ENCODE measurements around the gene KCTD11. TPM values are rescaled to one million over a fixed set of nuclear protein-coding genes. Genes with fewer than 3 reads are reported as not detected.

The KCTD11 gene
- total and polyA plus RNA-seq, 2 of the 13 experiments (the other 11 are each of a cell fraction or from before 2014, with no cell fraction given) = 1.6 to 2.6 TPM

- H3K4me1 ChIP-seq (ENCODE audit: insufficient read depth, low read length) = peaks cover 21% of the 10 kb centered on the region
- H3K9me3 ChIP-seq (ENCODE audit: low read length) = peaks cover 4% of the 10 kb centered on the region; the same call in 1 of the 2 replicates
- TF ChIP-seq AGO2 (optimal IDR thresholded peaks at IDR 0.05; ENCODE audit: low read depth, low read length) (peak; percentile 28), EED (CRISPR knock-in tag; IDR thresholded peaks at IDR 0.05) (no peak)
- peaks cover 0 to 7% of the 10 kb centered on the region in 2 experiments; a peak in 1 of 5 replicates for H3K27me3 ChIP-seq (ENCODE audit: control insufficient read depth in 1 of 2, insufficient read depth in 2 of 2, low read length in 2 of 2)
- in situ Hi-C loops (cut with HindIII; ENCODE audit: extremely low pct_ligation_motif_present, low pct_unique_long_range_greater_than_20kb) (no loop called here), intact Hi-C loops (cut with micrococcal nuclease; ENCODE audit: unreplicated experiment) (no loop called here)
- no peak overlapping the region for H3K27ac ChIP-seq (ENCODE audit: extremely low read length, insufficient read depth, low read length)
- no peaks in the 10 kb centered on the region for H3K79me2 ChIP-seq (ENCODE audit: insufficient read depth, low read length)
- FAIRE-seq (no peak), ATAC-seq (no peak), DNase-seq (ENCODE audit: low spot score) (no peak)
- no peak overlapping the region for H3K4me3 ChIP-seq (replicated peaks in 1 of 3; ENCODE audit: insufficient read depth in 1 of 3, low read depth in 2 of 3, low read length in 3 of 3)
- no peak overlapping the region for H2AFZ ChIP-seq (ENCODE audit: low read length)
- CTCF ChIA-PET (ENCODE audit: low intra/inter-chr PET ratio, low total read pairs) = no interaction called here
- H4K20me1 ChIP-seq (ENCODE audit: insufficient read depth, low read length) = no peaks in the 10 kb centered on the region
- 100% methylated on average over 10 of the region's 11 CpGs for WGBS (ENCODE audit: low lambda C conversion rate)
- POLR2A ChIA-PET = interaction anchor here (1.6 kb wide), 1 partner anchor 21 kb away, joined by 4 read pairs; the partner anchor contains the start of gene TMEM256
- BruUV-seq (replicated peaks) = no TSS peak
- H3K9ac ChIP-seq (ENCODE audit: insufficient read depth, low read depth, low read length) = no peak overlapping the region
- H3K36me3 ChIP-seq (replicated peaks in 1 of 2; ENCODE audit: control insufficient read depth in 1 of 2, insufficient read depth in 2 of 2, low read length in 2 of 2) = no peaks in the 10 kb centered on the region
- no peak overlapping the region for H3K4me2 ChIP-seq (ENCODE audit: low read depth, low read length)
These were observed 31.4 kb downstream of the KCTD11 start for GRCh38 chr17:7383371-7383741.

DNA sequence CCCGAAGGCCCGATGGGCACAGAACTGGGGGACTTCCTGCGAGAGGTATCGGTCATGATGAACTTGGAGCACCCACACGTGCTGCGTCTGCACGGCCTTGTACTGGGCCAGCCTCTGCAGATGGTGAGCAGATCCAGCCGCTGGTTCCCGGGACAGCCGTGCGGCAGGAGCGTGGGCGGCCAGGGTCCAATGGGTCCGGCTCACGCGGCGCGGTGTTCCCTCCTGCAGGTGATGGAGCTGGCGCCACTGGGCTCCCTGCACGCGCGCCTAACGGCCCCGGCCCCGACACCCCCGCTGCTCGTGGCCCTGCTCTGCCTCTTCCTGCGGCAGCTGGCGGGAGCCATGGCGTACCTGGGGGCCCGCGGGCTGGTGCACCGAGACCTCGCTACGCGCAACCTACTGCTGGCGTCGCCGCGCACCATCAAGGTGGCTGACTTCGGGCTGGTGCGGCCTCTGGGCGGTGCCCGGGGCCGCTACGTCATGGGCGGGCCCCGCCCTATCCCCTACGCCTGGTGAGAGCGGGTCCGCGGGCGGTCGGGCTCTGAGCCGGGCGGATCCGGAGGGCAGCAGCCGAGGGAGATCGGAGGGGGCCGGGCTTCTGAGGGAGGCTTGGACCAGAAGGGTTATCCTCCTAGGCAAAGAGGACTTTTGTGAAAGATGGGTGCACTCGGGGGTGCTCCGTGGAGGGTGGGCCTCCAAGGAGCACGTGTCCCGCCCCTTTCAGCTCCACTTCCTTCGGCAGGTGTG lies 32.0 kb downstream of the KCTD11 start:
- H3K9ac ChIP-seq (ENCODE audit: insufficient read depth, low read depth, low read length) = no peak overlapping the region
- no TSS peak for BruUV-seq (replicated peaks)
- ATAC-seq (no peak), DNase-seq (ENCODE audit: low spot score) (no peak), FAIRE-seq (no peak)
- no peaks in the 10 kb centered on the region for H3K79me2 ChIP-seq (ENCODE audit: insufficient read depth, low read length)
- H3K36me3 ChIP-seq (replicated peaks in 1 of 2; ENCODE audit: control insufficient read depth in 1 of 2, insufficient read depth in 2 of 2, low read length in 2 of 2) = no peaks in the 10 kb centered on the region; a peak in 1 of 5 replicates
- peaks cover 0 to 7% of the 10 kb centered on the region in 2 experiments; a peak in 1 of 5 replicates for H3K27me3 ChIP-seq (ENCODE audit: control insufficient read depth in 1 of 2, insufficient read depth in 2 of 2, low read length in 2 of 2)
- H3K4me2 ChIP-seq (ENCODE audit: low read depth, low read length) = no peak overlapping the region
- TF ChIP-seq AGO2 (optimal IDR thresholded peaks at IDR 0.05; ENCODE audit: low read depth, low read length) (peak; percentile 63), RBFOX2 (IDR thresholded peaks at IDR 0.05; ENCODE audit: low read depth, low read length) (peak; percentile 36; the same call in 1 of the 2 replicates), POGZ (CRISPR knock-in tag; IDR thresholded peaks at IDR 0.05) (no peak)
- H3K4me3 ChIP-seq (replicated peaks in 1 of 3; ENCODE audit: insufficient read depth in 1 of 3, low read depth in 2 of 3, low read length in 3 of 3) = no peak overlapping the region
- 99% methylated on average over 34 of the region's 65 CpGs for WGBS (ENCODE audit: low lambda C conversion rate)
- ChIA-PET POLR2A (interaction anchor here (1.6 kb wide), 1 partner anchor 20 kb away, joined by 4 read pairs; the partner anchor contains the start of gene TMEM256), CTCF (ENCODE audit: low intra/inter-chr PET ratio, low total read pairs) (no interaction called here)
- H4K20me1 ChIP-seq (ENCODE audit: insufficient read depth, low read length) = no peaks in the 10 kb centered on the region
- intact Hi-C loops (cut with micrococcal nuclease; ENCODE audit: unreplicated experiment) (no loop called here), in situ Hi-C loops (cut with HindIII; ENCODE audit: extremely low pct_ligation_motif_present, low pct_unique_long_range_greater_than_20kb) (no loop called here)
- no peak overlapping the region for H3K27ac ChIP-seq (ENCODE audit: extremely low read length, insufficient read depth, low read length)
- H3K4me1 ChIP-seq (ENCODE audit: insufficient read depth, low read length) = peaks cover 21% of the 10 kb centered on the region
- no peak overlapping the region for H2AFZ ChIP-seq (ENCODE audit: low read length)
- peaks cover 4% of the 10 kb centered on the region; the same call in 1 of the 2 replicates for H3K9me3 ChIP-seq (ENCODE audit: low read length)
